ENCODE results near the gene OXA1L.
"Not testable (repeated sequence)": the region's sequence is repeated elsewhere in the genome, so short reads cannot be mapped to it uniquely, and the experiment has no call there.

Gene OXA1L

DNA sequence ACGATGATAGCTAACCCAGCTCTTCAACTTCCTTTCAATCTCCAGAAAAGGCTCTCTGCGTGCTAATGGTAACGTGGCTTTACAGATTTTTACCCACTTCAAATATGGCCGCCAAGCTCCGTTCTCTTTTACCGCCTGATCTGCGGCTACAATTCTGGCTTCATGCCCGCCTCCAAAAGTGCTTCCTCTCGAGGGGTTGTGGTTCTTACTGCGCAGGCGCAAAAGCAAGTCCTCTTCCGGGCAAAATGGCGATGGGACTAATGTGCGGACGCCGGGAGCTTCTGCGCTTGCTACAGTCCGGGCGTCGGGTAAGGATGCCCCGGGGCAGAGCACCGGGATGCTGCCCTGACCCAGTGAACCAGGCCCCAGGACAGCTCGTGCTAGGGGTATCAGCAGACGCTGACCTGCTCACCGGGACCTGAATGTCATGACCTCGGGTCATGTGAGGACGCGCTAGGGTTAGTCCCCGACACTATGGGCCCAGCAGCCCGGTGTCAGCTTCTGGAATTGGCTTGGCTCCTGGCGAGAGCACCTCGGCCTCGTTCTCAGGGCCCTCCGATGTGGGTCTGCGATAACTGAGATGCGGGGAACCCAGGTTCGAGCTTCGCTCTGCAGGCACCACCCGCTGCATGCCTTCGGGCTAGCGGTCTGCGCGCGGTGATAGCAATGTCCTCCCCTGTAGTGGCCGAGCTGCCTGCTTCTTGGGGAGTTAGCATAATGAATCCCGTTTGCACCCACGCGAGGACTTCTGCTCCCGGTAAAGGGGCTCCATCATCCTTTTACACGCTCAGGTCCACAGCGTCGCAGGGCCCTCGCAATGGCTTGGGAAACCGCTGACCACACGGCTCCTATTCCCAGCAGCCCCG is at the start of gene OXA1L:
TSS of gene OXA1L (plus strand) at position 232 of the 866 bp plus-strand sequence. CDS start at position 246, 14 bp downstream.
- peak in 55 of 56 donors; percentile 66 to 98 (median 90) for DNase-seq

DNA sequence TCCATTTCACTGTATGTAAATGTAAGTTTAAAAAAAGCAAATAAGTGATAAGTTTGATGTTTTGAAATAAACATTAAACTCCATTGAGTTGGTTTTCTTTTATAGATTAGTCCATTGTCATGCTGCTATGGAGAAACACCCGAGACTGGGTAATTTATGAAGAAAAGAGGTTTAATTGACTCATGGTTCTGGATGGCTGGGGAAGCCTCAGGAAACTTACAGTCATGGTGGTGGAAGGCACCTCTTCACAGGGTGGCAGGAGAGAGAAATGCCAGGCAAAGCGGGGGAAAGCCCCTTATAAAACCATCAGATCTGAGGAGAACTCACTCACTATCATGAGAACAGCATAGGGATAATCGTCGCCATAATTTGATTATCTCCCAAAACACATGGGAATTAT is 48.4 kb upstream of the OXA1L start:
- DNase-seq = no peak

DNA sequence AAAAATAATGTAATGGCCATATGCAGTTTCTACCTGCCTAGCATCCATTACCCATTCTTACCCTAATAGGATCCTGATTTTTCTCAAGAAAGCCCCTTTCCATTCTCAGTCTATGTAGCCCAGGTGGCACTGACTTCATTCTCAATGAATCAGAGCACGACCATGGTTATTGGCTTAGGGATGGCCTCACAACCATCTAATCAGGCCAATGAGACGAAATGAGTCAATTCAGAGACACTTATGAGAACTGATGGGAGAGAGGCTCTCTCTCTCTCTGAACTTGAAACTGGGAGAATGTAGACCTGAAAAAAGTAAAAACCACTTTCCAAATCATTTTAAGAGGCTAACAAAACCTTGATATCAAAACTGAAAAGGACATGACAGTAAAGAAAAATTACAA is 45.3 kb upstream of the OXA1L start:
- DNase-seq = no peak

DNA sequence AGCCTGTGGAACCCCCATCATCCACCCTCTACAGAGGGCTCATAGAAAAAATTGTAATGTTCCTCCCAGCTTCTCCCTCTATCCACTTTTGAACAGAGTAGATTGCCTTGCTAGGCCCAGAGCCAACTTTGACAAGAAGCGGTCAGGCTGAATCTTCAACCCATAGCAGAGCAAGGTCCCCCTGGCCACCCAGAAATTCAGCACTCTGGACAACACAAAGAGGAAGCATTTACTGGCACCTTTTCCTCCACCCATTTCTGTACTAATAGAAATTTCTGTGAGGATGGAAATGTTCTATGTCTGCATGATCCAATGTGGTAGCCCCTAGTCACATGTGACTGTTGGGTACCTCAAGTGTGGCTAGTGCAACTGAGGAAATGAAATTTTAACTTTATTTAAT is 42.7 kb upstream of the OXA1L start:
- DNase-seq = no peak

DNA sequence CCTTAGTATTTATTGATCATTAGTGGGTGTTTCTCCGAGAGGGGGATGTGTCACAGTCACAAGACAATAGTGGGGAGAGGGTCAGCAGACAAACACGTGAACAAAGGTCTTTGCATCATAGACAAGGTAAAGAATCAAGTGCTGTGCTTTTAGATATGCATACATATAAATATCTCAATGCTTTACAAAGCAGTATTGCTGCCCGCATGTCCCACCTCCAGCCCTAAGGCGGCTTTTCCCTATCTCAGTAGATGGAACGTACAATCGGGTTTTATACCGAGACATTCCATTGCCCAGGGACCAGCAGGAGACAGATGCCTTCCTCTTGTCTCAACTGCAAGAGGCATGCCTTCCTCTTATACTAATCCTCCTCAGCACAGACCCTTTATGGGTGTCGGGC is 41.6 kb upstream of the OXA1L start:
- DNase-seq = not testable (repeated sequence)

DNA sequence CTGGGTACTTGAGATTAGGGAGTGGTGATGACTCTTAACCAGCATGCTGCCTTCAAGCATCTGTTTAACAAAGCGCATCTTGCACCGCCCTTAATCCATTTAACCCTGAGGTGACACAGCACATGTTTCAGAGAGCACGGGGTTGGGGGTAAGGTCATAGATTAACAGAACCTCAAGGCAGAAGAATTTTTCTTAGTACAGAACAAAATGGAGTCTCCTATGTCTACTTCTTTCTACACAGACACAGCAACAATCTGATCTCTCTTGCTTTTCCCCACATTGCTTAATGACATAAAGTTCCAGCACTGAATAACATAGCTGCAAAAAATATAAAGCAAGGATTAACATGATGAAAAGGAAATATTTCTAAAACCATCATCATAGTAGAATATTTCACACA is 41.1 kb upstream of the OXA1L start:
- DNase-seq = not testable (repeated sequence)

DNA sequence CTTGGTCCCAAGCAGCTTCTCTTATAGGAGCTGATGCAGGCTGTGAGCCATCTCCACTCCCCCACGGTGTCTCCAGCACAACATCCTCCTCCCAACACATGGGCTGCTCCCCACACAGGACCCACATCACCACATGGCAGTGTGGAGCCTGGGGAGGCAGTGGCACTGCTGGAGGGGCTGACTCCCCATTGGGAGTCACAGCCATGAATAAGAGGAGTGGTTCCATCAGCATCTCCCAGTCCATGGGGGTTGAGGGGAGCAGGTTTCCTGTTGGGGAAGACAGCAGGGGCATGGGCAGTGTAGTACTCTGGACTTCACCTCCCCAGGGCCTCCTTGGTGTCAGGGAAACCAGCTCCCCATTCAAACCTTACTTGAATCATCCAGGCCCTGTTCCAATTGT is 40.5 kb upstream of the OXA1L start:
- no peak for DNase-seq

DNA sequence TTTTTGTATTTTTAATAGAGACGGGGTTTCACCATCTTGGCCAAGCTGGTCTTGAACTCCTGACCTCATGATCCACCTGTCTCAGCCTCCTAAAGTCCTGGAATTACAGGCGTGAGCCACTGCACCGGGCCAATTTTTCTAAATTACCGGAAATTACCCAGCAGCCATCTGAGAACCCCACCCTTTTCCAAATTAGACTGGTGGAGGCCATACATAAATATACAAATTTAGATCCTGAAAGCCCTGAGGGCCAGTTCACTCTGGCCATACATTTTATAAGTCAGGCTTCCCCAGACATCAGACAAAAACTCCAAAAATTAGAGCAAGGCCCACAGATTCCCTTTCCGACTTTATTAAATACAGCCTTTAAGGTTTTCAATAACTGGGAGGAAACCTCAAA is 34.4 kb upstream of the OXA1L start:
- not testable (repeated sequence) for DNase-seq

DNA sequence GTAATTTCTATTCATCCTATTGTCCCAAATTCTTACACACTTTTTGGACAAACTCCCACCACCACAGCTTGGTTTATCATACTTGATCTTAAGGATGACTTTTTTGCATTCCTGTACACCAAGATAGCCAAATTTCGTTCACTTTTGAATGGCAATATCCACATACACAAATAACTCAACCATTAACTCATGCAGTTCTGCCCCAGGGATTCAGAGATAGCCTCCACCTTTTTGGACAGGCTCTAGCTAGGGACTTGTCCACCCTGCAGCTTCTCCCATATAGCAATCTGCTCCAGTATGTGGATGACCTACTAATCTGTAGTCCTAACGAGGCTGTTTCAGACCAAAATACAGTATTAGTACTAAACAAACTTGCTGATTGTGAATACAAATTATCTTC is 32.7 kb upstream of the OXA1L start:
- no peak for DNase-seq

DNA sequence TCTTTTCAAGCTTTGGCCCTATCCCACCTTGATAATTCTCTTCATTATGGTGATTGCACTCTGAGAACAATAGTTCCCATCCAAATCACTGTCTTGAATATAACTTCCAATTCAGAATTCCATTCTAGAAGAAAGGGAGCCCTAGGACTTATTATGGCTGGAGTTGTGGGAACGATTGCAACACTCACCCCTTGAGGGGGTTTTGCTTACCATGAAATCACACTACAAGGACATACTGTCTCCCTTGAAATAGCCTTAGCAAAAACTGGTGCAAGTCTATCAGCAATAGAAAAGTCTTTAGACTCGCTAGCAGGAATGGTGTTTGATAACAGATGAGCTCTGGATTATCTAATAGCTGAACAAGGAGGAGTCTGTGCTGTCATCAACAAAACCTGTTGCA is 31.4 kb upstream of the OXA1L start:
- DNase-seq = no peak

DNA sequence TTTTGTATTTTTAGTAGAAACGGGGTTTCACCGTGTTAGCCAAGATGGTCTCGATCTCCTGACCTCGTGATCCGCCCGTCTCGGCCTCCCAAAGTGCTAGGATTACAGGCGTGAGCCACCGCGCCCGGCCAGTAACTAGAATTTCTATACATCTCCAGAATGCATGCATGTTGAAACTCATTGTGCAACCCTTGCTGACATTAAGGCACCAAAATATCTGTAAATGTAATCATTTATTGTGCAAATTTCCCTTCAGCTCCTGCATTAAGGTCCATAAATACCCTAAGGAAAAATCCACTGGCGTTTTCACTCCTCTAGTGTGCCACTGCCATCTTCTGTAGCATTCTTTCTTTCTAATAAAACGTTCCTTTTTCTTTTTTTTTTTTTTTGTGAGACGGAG is 30.1 kb upstream of the OXA1L start:
- not testable (repeated sequence) for DNase-seq

DNA sequence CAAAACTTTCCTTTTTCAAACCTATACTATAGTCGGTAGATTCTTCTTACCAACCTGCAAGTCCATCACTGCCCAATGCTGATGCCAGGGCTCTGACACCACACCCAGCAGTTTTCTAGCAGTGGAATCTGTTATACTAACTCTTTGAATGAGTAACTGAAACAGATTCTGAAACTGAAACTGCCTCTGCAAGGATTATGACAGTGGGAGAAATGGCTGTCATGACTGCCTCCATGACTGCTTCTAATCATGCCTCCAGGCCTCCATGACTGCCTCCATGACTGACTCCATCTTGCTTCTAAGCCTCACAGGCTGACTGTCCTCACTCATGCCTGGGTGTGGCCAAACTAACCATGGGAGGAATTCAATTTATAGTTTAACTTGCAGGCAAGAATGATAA is 29.4 kb upstream of the OXA1L start:
- DNase-seq = no peak

DNA sequence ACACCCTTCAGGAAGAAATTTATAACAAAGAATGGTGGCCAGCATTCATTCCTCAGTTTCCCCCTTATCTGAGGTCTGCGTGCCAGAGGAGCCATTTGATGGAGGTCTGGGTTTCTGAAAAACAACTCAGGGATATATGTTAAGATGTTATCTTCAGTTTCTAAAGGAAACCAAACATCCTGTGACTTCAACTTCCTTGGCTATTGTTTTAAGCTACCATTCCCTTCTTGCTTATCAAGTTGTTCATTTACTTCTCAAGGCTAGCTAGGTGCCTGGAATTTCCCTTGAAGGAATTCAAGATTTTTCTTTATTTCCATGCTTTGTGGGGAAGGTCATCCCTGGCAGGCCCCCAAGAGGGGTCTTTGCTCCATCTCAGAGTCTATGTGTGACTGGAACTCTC is 27.1 kb upstream of the OXA1L start:
- DNase-seq = no peak

DNA sequence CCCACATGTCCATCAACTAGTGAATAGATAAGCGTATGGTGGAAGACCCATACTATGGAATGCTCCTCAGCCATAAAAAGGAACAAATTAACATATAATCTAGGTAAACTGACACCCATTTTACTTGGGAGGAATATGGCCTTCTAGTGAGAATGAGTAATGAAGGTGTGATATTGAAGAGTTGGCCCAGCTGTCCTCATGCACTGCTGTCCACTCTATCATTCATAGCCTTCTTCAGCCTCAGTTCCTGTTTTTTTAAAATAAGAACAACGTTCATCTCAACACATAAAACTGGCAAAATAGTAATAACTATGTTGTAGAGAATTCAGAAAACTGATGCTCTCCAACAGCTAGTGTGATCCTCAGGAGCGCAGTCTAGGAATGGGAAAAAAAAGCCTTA is 26.5 kb upstream of the OXA1L start:
- no peak for DNase-seq

DNA sequence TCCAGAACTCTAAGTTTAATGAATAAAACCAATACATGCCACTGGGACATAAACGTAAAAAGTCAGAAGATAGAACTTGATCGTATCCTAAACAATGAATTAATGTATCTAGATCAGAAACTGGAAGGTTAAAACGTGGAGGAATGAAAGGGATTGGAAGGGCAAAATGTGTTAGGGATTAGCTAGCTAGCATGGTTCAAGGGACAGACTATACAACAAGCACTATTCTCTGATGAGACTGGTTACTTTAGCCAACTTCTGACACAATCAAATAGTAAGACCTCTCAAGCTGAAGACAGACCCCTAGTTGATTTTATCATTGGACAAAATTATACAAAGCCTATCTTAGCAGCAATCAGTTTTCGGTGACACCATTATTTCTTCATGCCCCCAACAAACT is 18.7 kb upstream of the OXA1L start:
- no peak for DNase-seq

DNA sequence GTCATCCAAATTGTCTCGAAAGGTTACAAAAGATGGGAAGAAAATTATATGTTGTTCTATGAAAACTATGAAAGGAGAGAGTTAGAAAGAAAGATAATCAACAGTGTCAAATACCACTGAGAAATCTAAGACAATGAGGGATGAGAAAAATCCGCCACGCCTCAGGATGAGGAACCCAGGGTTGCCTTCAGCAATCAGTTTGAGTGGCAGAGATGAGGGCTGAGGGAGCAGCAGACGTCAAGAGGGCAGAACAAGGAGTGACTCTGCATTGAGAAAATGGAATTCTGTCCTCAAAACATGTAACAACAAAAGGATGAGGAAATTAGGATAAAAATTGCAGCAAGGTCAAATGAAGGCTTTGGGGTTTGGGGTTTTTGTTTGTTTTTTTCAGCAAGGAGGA is 18.3 kb upstream of the OXA1L start:
- DNase-seq = no peak

DNA sequence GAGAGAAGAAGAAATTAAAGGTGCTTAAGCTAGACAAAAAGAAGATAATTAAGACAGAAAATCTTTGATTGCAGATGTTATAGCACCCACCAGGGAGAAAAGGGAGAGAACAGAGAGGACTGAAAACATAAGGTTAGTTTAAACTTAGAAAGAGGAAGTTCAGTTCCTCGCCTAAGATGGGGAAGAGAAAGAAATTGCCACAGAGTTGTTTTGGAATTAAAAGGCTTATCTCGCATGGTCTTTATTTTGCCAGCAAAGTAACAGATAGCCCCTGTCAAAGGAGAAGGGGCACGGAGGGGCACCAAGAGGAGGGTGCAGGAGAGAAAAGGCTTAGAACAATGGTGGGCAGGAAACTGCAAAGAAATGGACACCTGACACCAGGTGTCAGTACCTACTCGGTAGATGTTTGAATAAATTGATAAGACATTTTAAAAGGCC is 17.8 kb upstream of the OXA1L start:
- no peak for DNase-seq

DNA sequence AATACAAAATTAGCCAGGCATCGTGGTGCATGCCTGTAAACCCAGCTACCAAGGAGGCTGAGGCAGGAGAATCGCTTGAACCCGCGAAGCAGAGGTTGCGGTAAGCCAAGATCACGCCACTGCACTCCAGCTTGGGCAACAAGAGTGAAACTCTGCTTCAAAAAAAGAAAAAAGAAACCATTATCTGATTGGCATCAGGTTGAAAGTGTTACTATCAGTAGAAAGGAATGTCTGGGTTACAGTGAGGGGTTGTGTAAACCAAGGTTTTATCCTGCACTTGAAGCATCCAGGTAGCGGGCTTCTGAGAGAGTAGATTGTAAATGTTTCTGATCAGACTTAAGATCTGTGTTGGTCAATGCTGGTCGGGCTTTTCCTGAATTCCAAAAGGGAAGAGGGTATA is 14.1 kb upstream of the OXA1L start:
- DNase-seq = no peak

DNA sequence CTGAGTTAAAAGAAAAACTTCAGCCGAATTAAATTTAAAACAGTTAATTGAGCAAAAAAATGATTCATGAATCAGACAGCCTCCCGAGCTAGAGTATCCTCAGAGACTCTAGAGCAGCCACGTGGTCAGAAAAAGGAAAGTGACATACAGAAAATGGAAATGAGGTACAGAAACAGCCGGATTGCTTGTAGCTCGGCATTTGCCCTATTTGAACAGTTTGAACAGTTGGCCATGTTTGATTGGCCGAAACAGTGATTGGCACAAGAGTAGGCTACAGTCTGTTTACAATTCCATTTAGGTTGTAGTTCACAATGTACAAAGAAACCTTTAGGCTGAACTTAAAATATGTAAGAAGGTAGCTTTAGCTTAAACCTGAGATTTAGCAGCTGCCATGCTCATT is 12.9 kb upstream of the OXA1L start:
- no peak for DNase-seq

DNA sequence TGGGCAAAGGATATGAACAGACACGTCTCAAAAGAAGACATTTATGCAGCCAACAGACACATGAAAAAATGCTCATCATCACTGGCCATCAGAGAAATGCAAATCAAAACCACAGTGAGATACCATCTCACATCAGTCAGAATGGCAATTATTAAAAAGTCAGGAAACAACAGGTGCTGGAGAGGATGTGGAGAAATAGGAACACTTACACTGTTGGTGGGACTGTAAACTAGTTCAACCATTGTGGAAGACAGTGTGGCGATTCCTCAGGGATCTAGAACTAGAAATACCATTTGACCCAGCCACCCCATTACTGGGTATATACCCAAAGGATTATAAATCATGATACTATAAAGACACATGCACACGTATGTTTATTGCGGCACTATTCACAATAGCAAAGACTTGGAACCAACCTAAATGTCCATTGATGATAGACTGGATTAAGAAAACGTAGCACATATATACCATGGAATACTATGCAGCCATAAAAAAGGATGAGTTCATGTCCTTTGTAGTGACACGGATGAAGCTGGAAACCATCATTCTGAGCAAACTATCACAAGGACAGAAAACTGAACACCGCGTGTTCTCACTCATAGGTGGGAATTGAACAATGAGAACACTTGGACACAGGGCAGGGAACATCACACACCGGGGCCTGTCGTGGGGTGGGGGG is 8.4 kb upstream of the OXA1L start:
- DNase-seq = not testable (repeated sequence)

DNA sequence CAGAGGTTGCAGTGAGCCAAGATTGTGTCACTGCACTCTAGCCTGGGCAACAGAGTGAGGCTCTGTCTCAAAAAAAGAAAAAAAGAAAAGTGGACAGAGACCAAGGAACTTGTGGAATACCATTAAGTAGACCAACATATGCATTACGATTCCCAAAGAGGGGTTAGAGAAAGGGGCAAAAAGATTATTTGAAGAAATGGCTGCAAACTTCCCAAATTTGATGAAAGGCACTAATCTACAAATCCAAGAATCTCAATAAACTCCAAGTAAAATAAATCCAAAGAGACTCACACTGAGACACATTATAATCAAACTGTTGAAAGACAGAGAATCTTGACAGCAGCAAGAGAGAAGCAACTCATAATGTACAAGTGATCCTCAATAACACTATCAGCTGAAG is 4.8 kb upstream of the OXA1L start:
- DNase-seq = no peak

DNA sequence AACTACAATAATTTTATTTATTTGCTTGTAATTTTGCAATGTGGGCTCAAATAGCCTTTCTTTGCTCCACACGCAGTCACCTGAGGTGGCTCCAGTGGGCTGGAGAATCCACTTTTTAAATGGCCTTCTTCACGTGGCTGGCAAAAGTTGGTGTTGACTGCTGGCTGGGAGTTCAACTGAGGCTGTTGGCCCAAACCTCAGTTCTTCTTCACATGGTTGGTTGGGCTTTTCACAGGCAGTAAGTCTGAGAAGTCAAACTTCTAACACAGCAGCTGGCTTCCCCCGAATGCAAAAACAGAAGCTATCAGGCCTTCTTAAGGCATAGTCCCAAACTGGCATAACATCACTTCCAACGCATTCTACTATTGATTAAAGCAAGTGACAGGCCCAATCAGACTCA is 2.1 kb upstream of the OXA1L start:
- no peak for DNase-seq

DNA sequence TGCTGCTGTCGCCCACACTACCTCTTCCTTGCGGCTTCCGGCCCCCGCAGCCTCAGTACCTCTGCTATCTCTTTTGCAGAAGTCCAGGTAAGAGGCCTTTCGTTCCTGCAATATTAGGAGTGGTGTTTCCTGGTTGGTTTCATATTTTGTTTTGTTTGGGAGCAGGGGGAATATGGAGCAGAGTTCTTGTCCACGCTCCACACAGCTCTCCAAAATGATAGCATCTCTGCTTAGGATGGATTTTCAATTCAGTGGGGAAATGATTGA is 768 bp downstream of the OXA1L start:
- no peak for DNase-seq

Data from nucleus accumbens (tissue), 56 donors.